GM18502 (cell line): ENCODE results near the gene VWDE.
"Not testable (repeated sequence)": the region's sequence is repeated elsewhere in the genome, so short reads cannot be mapped to it uniquely, and the experiment has no call there.

ENCODE experiments used
- ATAC-seq: cut with Tn5 transposase; IDR thresholded peaks from one replicate; pipeline ENCODE4 v1.9.1; 2021; ENCODE audit warnings: mild to moderate bottlenecking; ENCODE audit not compliant: unreplicated experiment, poor library complexity

The VWDE gene

DNA sequence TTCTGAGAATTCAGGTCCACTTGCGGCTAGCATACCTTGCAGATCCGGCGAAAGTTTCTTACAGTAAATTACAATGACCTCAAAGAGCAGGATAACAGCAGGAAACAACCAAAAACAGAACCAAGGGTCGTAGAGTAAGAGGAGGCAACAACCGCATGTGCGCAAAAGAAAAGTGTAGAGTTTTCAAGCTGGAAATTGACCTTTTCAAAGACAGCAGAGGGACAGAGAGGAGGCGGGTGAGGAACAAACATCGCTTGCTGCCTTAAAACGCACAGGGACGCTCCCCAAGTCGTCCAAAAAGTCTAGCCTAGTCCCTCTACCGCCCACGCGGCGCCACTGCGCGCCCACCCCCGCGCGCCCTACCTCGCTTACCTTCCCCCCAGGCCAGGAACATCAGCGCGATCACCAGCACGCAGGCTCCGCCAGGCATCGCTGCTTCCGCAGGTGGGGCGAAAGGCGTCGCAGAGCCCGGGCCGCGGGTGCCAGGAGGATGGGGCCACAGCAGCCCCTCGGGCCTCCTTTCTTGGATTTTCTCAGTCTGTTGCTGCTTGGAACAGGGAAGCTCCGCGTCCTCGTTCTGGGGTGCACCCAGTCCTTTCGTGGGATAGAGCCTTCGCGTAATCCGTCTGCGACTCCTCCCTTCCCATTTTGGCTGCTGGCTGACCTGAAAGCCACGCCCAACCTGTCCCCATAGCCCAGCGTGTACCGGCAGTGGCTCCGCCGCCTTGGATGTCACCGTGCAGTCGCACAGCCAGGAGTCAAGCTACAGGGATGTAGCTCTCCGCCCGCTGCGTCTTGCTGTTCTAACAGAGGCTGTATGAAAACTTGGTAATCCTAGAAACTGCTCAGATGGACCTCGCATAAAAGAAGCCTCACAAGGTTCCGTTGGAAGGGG is at the start of gene VWDE:
VWDE (minus strand) TSS at position 579 of the 895 bp plus-strand sequence; CDS start at position 430, 149 bp downstream.
- no peak for ATAC-seq

DNA sequence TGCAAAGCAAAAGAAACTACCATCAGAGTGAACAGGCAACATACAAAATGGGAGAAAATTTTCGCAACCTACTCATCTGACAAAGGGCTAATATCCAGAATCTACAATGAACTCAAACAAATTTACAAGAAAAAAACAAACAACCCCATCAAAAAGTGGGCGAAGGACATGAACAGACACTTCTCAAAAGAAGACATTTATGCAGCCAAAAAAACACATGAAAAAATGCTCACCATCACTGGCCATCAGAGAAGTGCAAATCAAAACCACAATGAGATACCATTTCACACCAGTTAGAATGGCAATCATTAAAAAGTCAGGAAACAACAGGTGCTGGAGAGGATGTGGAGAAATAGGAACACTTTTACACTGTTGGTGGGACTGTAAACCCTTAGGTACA is 49.5 kb upstream of the VWDE start:
- ATAC-seq, result not testable (repeated sequence)

- ATAC-seq, result no peak
Measured at GRCh38 chr7:12450615-12451014, 47.0 kb upstream of the VWDE start.

- ATAC-seq, result no peak
Measured at GRCh38 chr7:12444785-12445184, 41.1 kb upstream of the VWDE start.

DNA sequence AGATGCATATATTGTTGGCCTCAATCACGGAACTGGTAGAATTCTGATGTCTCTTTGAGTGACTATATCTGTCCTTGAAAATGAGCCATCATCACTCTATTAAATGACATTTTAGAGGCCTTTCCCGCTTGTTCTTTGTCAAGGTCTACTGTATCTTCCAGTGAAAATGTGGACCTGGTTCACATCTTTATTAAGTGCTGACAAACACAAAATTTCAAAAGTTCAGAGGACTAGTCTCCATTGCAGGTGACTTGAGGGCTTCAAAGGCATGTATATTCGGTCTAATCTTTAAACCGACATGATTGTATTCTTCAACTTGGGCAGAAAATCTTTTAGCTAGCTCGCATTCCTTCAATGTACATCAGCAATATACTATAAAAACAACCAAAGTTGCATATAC is 36.6 kb upstream of the VWDE start:
- no peak for ATAC-seq

GRCh38 chr7:12436896-12437535 is 33.4 kb upstream of the VWDE start:
- peak; percentile 46 for ATAC-seq

GRCh38 chr7:12436126-12436525 is 32.5 kb upstream of the VWDE start:
- no peak for ATAC-seq

- no peak for ATAC-seq
Measured at GRCh38 chr7:12434012-12434642, 30.5 kb upstream of the VWDE start.

DNA sequence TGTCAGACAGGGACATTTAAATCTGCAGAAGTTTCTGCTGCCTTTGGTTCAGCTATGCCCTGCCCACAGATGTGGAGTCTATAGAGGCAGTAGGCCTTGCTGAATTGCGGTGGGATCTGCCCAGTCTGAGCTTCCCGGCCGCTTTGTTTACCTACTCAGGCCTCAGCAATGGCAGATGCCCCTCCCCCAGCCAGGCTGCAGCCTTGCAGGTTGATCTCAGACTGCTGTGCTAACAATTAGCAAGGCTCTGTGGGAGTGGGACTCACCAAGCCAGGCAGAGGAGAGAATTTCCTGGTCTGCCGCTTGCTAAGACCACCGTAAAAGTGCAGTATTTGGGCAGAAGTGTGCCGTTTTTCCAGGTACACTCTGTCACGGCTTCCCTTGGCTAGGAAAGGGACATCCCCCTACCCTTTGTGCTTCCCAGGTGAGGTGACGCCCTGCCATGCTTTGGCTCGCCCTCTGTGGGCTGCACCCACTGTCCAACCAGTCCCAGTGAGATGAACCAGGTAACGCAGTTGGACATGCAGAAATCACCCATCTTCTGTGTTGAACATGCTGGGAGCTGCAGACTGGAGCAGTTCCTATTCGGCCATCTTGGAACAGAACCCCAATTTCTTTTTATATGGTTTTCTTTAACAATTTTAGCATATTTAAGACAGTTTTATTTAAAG is 28.4 kb upstream of the VWDE start:
- no peak for ATAC-seq

GRCh38 chr7:12425311-12425710 is 21.6 kb upstream of the VWDE start:
- ATAC-seq, result no peak

DNA sequence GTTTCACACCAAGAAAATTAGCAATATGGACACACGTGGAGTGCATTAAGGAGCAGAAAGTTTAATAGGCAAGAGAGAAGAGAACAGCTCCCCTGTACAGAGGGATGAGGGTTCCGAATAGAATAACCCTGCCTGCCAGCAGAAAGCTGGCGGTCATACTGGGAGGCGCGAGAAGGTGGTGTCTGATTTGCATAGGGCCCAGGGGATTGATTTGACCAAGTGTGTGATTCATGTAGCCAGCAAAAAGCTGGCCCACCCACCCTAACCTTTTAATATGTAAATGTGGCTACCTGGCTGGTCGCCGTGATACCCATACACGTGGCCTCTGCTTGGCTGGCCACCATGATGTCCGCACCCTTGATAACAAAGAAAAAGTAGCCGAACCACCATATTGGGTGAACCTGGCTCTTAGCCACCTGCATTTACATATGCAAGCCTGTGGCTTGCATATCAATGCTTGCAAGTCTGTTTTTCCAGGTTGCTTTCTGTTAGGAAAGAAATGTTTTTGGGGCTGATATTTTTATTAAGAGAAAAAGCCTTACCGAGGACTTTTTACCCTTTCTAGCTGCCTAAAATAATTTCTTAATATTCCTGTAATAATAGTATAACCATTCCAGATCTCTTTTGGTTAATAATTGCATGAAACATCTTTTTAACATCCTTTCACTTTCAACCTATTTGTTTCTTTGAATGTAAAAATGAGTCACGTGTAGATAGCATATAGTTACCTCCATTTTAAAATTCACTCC is 20.5 kb upstream of the VWDE start:
- no peak for ATAC-seq

GRCh38 chr7:12423355-12423996 is 19.8 kb upstream of the VWDE start:
- ATAC-seq, result no peak

- no peak for ATAC-seq
Measured at GRCh38 chr7:12422554-12423320, 19.1 kb upstream of the VWDE start.

- no peak for ATAC-seq
Measured at GRCh38 chr7:12418452-12418851, 14.8 kb upstream of the VWDE start.

- ATAC-seq, result no peak
Measured at GRCh38 chr7:12415072-12415471, 11.4 kb upstream of the VWDE start.

DNA sequence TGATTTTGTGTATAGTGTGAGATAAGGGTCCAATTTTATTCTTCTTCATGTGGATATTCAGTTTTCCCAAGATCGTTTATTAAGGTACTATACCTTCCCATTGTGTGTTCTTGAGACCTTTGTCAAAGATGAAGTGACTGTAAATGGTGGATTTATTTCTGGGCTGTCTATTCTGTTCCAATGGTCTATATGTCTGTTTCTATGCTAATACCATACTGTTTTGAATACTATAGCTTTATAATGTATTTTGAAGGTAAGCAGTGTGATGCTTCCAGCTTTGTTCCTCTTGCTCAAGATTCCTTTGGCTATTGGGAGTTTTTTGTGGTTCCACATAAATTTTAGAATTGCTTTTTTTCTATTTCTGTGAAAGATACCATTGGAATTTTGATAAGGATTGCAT is 8.7 kb upstream of the VWDE start:
- ATAC-seq, result no peak

GRCh38 chr7:12410523-12410922 is 6.9 kb upstream of the VWDE start:
- no peak for ATAC-seq

DNA sequence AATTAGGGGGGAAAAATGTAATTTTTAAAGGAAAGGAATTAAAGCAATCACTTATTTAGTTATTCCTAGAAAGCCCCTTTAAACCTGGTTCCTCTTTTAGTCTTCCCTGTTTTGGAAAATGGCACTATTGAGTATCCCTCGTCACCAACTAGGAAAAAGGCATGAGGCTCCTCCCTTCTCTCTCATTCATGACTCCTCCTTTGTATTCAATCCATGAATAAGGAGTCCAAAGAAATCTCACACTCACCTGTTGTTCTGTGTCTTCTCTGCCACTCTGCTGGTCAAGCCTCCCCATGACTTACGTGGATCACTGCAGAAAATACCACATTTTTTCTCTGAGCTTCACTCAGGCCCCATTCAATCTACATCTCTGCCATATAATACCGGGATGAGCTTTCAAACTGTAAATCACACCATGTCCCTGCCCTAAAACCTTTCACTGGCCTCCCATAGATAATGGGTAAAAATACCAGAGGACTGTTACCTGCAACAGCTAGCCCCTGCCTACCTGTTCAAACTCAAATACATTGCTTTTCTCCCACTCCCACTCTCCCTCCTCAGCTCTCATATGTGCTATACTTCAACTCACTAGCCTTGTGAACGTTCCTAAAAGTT is 5.5 kb upstream of the VWDE start:
- no peak for ATAC-seq
